ENCODE data around the gene ZSCAN4. TPM values are rescaled to one million over a fixed set of nuclear protein-coding genes. Genes with fewer than 3 reads are reported as not detected.

ZSCAN4 gene
- total RNA-seq, 1 experiment from 2014 or later: not detected

- H2BK20ac ChIP-seq (ENCODE audit: low read depth, low read length, poor library complexity, severe bottlenecking): no peak overlapping the region
- no peaks in the 10 kb centered on the region for H3K4me1 ChIP-seq (ENCODE audit: insufficient read depth, low read length)
- no peak overlapping the region for H3K18ac ChIP-seq (ENCODE audit: insufficient read length, low read depth, low read length)
- H3T11ph ChIP-seq (ENCODE audit: low read length): no peak overlapping the region
- no peak overlapping the region for H2BK5ac ChIP-seq (ENCODE audit: insufficient read length, low read length)
- H3K23me2 ChIP-seq (ENCODE audit: insufficient read length, low read depth, low read length, poor library complexity, severe bottlenecking): no peaks in the 10 kb centered on the region
- H3K4ac ChIP-seq (ENCODE audit: low read depth, low read length): no peak overlapping the region
- no peaks in the 10 kb centered on the region for H4K20me1 ChIP-seq (ENCODE audit: control insufficient read depth, insufficient read depth, insufficient read length)
- no peak overlapping the region for H4K8ac ChIP-seq (replicated peaks; ENCODE audit: insufficient read length, low read depth, low read length)
- H3K27me3 ChIP-seq (ENCODE audit: insufficient read depth, low read length): no peaks in the 10 kb centered on the region
- no peaks in the 10 kb centered on the region for H3K79me1 ChIP-seq (ENCODE audit: insufficient read depth, low read depth, low read length, poor library complexity, severe bottlenecking)
- H4K91ac ChIP-seq (ENCODE audit: insufficient read length, low read depth, low read length): no peak overlapping the region
- H3K27ac Mint-ChIP-seq: no peak overlapping the region
- H2AFZ ChIP-seq (ENCODE audit: low read length): no peak overlapping the region
- peaks cover 71 to 75% (median 74%) of the 10 kb centered on the region in 3 experiments for H3K36me3 Mint-ChIP-seq (ENCODE audit: insufficient read depth in 1 of 3, low read depth in 3 of 3)
- no peak for DNase-seq
- H3K23ac ChIP-seq (ENCODE audit: insufficient read length, low read depth, low read length): no peak overlapping the region
- H3K56ac ChIP-seq (ENCODE audit: insufficient read length, low read depth, low read length): no peak overlapping the region
- peaks cover 70 to 75% of the 10 kb centered on the region in 2 experiments for H3K9me3 Mint-ChIP-seq
- H2AK5ac ChIP-seq (ENCODE audit: insufficient read length, low read length): no peak overlapping the region
- no peak overlapping the region for H2BK120ac ChIP-seq (ENCODE audit: low read depth, low read length, poor library complexity, severe bottlenecking)
- H2BK12ac ChIP-seq (ENCODE audit: insufficient read length, low read depth, low read length): no peak overlapping the region
- no peak overlapping the region for H3K14ac ChIP-seq (ENCODE audit: insufficient read depth, low read length)
- H3K9me3 ChIP-seq (ENCODE audit: control insufficient read depth, low read depth, low read length): peaks cover 49% of the 10 kb centered on the region
- H3K27me3 Mint-ChIP-seq (ENCODE audit: low read depth): no peaks in the 10 kb centered on the region; the same call in none of the 2 replicates
- H4K5ac ChIP-seq (ENCODE audit: insufficient read length, low read depth, low read length): no peak overlapping the region
- H3K4me3 Mint-ChIP-seq: no peak overlapping the region
- H3K4me2 ChIP-seq (ENCODE audit: insufficient read depth, insufficient read length, low read length): no peak overlapping the region
- no peak overlapping the region for H3K27ac ChIP-seq (ENCODE audit: insufficient read length, low read depth, low read length)
- no peak for TF ChIP-seq CTCF (conservative IDR thresholded peaks at IDR 0.05)
- H3K79me2 ChIP-seq (ENCODE audit: insufficient read depth, low read length): peaks cover 10% of the 10 kb centered on the region; the same call in 1 of the 2 replicates
- no peaks in the 10 kb centered on the region for H3K4me1 Mint-ChIP-seq
- no peak overlapping the region for H2BK15ac ChIP-seq (ENCODE audit: low read depth, low read length)
- no peak overlapping the region for H3K9ac ChIP-seq (ENCODE audit: extremely low read depth, insufficient read length, low read length)
Observed at GRCh38 chr19:57623091-57623490, 45.6 kb upstream of the ZSCAN4 start.

All from H9 (cell line).